ENCODE data around the gene ST7.
A peak's percentile ranks its signal among the peaks of the same experiment; 100 is the strongest.

Gene ST7

DNA sequence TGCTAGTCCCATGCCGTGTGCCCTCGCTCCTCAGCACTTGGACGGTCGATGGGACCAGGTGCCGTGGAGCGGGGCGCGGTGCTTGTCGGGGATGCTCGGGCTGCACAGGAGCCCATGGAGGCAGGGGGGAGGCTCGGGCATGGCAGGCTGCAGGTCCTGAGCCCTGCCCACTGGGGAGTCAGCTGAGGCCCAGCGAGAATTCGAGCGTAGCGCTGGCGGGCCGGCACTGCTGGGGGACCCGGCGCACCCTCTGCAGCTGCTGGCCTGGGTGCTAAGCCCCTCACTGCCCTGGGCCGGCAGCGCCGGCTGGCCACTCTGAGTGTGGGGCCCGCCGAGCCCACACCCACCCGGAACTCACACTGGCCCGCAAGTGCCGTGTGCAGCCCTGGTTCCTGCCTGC is 44.7 kb downstream of the ST7 start:
- no peak overlapping the region for H3K4me3 ChIP-seq (ENCODE audit: control insufficient read depth, low read depth, low read length)
- DNase-seq (ENCODE audit: low read depth) = no peak
- TF ChIP-seq, protein P1, sequence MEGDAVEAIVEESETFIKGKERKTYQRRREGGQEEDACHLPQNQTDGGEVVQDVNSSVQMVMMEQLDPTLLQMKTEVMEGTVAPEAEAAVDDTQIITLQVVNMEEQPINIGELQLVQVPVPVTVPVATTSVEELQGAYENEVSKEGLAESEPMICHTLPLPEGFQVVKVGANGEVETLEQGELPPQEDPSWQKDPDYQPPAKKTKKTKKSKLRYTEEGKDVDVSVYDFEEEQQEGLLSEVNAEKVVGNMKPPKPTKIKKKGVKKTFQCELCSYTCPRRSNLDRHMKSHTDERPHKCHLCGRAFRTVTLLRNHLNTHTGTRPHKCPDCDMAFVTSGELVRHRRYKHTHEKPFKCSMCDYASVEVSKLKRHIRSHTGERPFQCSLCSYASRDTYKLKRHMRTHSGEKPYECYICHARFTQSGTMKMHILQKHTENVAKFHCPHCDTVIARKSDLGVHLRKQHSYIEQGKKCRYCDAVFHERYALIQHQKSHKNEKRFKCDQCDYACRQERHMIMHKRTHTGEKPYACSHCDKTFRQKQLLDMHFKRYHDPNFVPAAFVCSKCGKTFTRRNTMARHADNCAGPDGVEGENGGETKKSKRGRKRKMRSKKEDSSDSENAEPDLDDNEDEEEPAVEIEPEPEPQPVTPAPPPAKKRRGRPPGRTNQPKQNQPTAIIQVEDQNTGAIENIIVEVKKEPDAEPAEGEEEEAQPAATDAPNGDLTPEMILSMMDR (conservative IDR thresholded peaks at IDR 0.05; ENCODE audit: control insufficient read depth, insufficient read depth, low read depth, low read length) = no peak

DNA sequence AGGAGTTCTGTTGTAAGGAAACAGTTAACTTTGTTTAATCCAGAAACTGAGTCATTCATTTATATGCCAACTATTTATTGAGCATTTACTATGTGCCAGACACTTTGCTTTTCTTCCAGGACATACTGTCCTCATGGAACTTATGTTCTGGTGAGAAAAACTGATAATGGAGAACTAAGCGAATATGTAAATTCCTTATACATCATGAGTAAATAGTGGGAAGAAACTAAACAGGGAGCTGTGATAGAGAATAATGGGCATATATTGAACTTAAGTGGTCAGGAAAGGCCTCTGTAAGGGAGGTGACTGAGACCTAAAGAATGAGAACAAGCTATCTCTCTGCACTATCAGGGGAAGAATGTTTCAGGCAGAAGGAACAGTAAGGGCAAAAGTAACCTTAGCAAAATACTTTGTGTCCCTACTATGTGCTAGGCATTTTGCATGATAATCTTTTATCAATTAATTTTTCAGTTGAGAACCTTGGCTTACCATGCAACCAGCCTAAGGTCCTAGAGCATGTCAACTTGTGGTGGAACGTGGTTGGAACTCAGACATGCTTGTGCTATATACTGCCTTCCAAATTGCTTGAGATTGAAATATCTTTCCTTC is 45.4 kb downstream of the ST7 start:
- no peak for DNase-seq (ENCODE audit: low read depth)
- no peak overlapping the region for H3K4me3 ChIP-seq (ENCODE audit: control insufficient read depth, low read depth, low read length)
- TF ChIP-seq, protein P1 (conservative IDR thresholded peaks at IDR 0.05; ENCODE audit: control insufficient read depth, insufficient read depth, low read depth, low read length) = no peak

DNA sequence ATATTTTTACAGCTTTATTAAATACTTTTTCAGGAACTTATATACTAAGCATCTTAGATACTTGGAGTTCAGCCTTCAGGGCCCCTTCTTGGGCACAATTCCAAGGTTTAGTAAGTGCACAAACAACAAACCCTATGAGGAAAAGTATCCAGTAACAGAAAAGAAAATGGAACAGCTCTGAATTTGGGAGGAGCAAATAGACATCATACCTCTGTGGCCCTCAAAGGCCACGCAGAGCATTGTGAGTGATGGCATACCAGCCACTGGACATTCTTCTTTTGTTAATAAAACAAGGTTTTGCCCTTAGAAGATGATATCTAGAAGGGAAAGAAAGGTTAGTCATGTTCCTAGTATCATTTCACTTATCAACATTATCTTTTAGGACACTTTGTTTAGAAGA is 46.0 kb downstream of the ST7 start:
- DNase-seq (ENCODE audit: low read depth) = peak; percentile 20
- TF ChIP-seq, protein P1 (conservative IDR thresholded peaks at IDR 0.05; ENCODE audit: control insufficient read depth, insufficient read depth, low read depth, low read length) = no peak
- H3K4me3 ChIP-seq (ENCODE audit: control insufficient read depth, low read depth, low read length) = no peak overlapping the region

DNA sequence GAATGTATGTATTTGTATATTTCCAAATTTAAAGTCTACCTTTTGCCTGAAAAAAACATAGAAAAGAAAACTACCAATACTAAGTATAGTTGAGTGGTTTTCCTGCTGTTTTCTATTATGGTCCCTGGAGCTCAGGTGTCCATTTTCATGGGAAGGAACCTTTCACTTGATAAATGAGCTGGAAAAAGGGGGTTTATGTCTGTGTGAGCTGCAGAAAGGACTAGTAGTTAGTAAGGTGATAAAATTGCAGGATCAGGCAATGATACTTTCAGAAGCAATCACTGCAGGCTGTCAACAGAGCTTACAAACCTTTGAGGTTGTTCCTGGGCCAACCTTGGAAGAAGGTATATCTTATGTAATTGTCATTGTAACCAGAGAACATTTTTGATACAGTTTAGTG is 48.0 kb downstream of the ST7 start:
- no peak overlapping the region for H3K4me3 ChIP-seq (ENCODE audit: control insufficient read depth, low read depth, low read length)
- no peak for DNase-seq (ENCODE audit: low read depth)
- TF ChIP-seq, protein P1 (conservative IDR thresholded peaks at IDR 0.05; ENCODE audit: control insufficient read depth, insufficient read depth, low read depth, low read length) = no peak

DNA sequence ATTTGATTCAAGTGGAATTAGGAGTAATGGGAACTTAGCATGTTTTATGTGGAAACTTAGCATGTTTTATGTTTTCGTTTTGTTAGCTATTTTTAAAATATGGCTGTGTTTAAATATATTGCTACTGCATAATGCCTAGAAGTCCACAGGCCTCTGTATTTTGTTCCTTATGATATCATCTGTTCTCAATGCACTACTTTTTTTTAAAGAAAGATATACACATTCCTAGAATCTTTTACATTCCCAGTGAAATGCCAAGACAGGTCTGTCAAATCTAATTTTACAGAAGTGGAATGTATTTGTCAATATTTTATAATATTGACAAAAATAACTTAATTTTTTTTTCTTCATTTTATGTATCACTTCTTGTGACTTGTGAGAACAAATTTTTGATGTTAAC is 51.6 kb downstream of the ST7 start:
- TF ChIP-seq, protein P1 (conservative IDR thresholded peaks at IDR 0.05; ENCODE audit: control insufficient read depth, insufficient read depth, low read depth, low read length) = no peak
- H3K4me3 ChIP-seq (ENCODE audit: control insufficient read depth, low read depth, low read length) = no peak overlapping the region
- DNase-seq (ENCODE audit: low read depth) = no peak

DNA sequence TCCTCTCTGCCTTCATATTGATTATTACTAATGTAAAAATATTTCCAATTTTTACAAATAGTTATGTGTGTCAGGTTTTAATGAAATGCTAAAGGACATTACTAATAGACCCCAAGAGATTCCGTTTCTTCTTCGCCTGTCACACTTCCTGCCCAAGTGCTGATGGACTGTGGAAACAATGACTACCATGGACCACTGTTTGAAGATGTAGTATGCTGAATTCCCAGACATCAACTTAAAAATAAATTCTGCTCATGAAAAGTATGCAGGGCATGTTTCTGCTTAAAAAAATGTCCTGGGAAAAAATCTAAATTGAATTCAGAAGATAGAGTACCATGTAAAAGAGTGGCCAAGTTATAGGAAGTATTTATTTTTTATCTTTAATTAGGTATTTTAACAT is 52.1 kb downstream of the ST7 start:
- no peak for DNase-seq (ENCODE audit: low read depth)
- TF ChIP-seq, protein P1 (conservative IDR thresholded peaks at IDR 0.05; ENCODE audit: control insufficient read depth, insufficient read depth, low read depth, low read length) = no peak
- no peak overlapping the region for H3K4me3 ChIP-seq (ENCODE audit: control insufficient read depth, low read depth, low read length)
